RKO (cell line): ENCODE measurements around the gene LPIN2.
"Not testable (repeated sequence)": the region's sequence is repeated elsewhere in the genome, so short reads cannot be mapped to it uniquely, and the experiment has no call there.

ENCODE experiments used
- DNase-seq: peaks from one replicate; pipeline ENCODE4 v3.0.0-alpha.2; 2016; ENCODE audit warnings: low spot score

The LPIN2 gene

DNA sequence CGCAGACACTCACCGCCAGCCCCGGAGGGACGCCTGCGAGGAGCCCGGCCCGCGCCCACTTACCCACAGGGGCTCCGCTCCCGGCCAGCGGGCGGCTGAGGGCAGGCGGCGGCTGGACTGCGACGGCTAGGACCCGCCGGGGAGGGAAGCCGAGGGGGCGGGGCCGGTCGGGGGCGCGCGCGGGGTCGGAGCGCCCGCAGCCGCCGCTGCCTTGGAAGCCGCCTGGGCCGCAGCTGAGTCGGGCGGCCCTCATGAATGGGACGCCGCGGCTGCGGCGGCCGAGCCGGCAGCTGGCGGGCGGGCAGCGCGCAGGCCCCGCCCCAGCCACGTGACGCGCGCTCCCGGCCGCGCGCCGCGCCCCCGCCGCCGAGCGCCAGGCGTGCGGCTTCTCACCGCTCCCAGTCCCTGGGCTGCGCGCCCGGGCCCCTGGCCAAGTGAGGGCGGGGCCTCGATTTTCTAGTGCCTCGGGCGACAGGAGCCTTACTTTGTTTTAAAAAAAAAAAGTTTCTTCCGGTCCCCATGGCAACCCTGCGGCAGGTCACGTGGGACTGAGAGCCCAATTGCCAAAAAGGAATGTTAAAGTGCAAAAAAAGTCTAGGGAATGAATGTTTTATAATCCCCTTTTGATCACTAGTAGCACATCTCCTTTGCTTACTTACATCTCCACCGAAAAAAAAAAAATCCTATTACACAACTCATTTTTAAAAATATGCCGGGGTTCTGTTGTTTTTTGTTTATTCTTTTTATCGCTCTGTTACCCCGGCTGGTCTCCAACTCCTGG lies at the start of gene LPIN2:
Gene LPIN2 (minus strand): TSS at position 121 of the 781 bp plus-strand sequence. CDS start 52,304 bp downstream, outside the sequence.
- DNase-seq, result peak; percentile 95

DNA sequence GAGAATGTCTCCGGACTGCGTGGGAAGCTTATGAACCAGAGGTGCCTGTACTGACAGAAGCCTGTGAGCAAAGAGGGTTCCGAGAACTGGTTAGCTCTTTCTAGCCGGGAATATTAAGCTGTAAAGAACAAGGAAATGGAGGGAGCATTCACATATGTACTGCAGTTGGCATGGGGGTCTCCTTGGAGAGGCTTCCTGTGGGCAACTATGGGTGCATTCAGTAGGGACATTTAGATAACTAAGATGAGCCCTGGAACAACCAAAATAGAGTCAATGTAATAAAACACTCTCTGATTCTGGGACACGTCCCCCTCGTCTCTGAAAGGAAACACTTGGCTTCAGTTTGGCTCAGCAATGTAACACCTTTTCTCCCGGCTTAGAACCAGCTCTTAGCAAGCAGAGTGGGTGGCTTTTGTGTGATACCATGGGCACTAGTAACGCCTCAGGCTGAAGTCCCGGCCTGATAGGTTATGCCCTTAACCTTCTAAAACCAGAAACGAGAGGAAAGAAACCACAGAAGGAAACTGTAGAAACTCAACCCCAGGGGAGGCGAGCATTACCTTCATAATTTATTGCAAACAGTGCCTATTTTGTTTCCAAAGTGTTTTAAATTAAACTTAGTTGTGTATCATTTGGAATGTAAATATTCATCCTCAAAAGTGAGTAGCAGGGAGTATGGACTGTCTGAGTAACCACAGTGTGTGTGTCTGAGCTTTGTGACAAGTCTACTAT lies 48.8 kb upstream of the LPIN2 start:
- no peak for DNase-seq

DNA sequence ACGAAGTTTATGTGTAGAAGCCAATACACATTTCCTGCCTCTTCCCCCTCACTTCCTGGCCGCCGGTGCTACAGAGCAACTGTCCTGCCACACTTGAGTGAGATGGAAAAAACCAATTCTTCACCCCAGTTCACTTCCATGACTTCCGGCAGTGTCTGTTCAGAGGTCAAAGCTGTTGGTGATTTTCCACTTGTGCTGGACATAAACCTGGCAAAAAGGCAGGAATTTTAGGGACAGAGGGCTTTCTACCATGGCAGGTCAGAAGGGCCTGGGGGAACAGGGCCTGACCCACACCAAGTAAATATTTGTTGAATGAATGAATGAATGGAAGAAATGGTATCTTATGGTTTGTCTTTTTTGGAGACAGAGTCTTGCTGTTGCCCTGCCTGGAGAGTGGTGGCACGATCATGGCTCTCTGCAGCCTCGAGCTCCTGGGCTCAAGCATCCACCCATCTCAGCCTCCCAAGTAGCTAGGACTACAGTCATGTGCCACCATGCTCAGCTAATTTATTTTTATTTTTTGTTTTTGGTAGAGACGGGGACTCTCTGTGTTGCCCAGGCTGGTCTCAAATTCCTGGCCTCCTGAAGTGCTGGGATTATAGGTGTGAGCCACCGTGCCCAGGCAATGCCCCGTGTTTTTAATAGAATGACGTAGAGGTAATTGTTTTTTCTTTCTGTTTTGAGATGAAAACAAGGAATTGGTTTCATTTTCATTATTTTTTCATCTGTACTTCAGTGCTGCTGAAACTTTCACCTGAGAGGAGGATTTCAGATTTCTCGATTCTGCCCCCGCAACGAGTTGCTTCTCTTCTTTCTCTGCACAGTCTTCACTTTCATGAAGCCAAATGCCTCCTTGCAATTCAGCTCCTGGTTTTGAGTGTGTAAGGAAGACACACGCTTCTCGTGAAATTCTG lies 48.0 kb upstream of the LPIN2 start:
- no peak for DNase-seq

- no peak for DNase-seq
These were observed 46.3 kb upstream of the LPIN2 start for GRCh38 chr18:3059272-3059671.

GRCh38 chr18:3058328-3059191 lies 45.6 kb upstream of the LPIN2 start:
- DNase-seq, result no peak

DNA sequence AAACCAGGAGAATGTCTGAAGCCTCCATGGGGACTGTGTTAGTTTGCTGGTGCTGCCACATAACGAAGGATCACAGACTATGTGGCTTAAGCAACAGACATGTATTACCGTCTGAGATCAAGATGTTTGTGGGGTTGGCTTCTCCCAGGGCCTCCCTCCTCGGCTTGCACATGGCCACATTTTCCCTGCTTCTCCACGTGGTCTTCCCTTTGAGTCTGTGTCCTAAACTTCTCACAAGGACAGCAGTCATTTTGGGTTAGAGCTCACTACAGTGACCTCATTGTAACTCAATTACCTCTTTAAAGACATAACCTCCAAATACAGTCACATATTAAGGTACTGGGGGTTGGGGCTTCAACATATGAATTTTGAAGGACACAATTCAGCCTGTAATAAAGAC lies 44.6 kb upstream of the LPIN2 start:
- no peak for DNase-seq

DNA sequence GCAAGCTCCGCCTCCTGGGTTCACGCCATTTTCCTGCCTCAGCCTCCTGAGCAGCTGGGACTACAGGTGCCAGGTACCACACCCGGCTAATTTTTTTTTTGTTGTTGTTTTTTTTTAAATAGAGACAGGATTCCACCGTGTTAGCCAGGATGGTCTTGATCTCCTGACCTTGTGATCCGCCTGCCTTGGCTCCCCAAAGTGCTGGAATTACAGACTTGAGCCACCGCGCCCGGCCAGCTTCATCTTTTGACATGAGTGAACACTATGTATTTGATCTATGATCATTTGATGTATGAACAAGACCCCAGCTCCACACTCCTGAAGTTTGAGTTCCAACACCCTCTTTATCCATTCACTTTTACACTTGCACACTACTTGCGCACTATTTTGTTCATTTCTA lies 43.4 kb upstream of the LPIN2 start:
- no peak for DNase-seq

DNA sequence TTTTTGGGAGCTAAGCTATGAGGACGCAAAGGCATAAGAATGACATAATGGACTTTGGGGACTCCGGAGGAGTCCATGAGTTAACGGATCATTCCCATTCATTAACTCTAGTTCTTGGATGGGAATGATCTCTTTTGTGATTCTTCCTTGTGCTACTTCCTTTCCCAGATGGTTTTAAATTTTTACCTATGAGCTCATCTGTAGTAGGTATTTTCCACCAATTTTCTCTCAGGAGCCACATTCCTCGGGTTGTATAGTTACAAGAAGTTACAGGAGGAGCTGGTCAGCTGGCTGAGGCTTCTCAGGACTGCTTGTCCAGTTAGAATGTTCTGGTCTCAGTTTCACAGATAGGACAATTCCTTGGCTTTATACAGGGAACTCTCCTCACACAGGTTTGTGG lies 42.9 kb upstream of the LPIN2 start:
- DNase-seq, result no peak

DNA sequence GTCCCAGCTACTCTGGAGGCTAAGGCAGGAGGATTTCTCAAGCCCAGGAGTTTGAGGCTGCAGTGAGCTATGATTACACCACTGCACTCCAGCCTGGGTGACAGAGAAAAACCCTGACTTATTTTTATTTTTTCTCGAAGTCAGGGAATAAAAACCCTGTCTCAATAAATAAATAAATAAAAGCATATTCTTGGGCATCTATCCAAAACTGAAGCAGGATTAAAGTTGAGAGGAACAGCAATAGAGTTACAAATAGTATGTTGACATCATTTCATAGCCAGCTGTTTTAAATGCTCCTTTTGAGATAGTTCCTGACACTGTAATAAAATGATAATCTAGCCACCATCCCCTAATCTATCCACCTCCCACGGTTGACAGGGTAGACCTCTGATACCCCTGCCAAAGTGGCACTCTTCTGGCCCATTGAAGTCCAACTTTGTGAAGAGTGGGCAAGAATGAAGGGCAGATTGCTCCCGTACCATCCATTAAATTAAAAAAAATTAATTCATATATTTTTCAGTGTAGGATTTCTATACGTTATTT lies 42.3 kb upstream of the LPIN2 start:
- DNase-seq, result no peak

DNA sequence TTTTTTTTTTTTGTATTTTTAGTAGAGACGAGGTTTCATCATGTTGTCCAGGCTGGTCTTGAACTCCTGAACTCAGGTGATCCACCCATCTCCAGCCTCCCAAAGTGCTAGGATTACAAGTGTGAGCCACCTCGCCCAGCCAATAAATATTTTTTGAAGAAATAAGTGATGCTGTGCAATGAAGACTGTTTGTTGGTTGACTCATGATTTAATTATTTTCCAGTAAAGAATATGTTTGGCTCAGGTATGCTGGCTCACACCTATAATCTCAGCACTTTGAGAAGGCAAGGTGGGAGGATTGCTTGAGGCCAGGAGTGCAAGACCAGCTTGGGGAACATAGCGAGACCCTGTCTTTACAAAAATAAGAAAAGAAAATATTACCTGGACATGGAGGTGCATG lies 41.8 kb upstream of the LPIN2 start:
- DNase-seq, result no peak

DNA sequence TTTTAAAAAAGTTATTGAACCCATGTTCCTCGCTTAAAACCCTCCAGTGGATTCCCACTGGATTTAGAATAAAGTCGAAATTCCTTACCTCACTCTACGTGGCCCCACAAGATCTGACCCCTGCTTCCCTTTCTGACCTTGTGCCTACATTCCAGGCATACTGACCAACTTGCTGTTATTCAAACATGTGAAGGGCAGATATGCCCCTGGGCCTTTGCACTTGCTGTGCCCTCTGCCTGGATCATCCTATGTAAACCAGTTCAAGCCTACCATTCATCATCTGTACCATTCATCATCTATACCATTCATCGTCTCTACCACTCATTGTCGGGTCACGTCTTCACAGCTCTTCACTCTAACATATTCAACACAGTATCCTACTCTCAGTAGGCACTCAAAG lies 41.3 kb upstream of the LPIN2 start:
- no peak for DNase-seq

GRCh38 chr18:3053081-3053480 lies 40.1 kb upstream of the LPIN2 start:
- no peak for DNase-seq

DNA sequence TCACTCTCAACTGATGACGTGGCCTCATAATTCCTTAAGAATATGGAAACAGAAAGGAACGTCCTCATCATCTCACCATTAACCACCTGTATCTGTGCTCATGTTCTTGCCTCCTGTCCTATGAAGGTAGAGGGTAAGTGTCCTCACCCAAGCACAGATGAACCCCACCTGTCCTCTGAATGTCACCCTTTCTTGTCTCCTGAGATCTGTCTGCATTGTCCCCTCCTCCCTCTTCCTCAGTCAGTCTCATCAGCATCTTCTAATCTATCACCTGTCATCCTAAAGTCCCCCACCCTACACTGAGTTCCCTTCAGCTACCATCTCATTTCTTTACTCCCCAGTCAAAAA lies 39.4 kb upstream of the LPIN2 start:
- no peak for DNase-seq

GRCh38 chr18:3051718-3052410 lies 38.9 kb upstream of the LPIN2 start:
- DNase-seq, result peak; percentile 11

DNA sequence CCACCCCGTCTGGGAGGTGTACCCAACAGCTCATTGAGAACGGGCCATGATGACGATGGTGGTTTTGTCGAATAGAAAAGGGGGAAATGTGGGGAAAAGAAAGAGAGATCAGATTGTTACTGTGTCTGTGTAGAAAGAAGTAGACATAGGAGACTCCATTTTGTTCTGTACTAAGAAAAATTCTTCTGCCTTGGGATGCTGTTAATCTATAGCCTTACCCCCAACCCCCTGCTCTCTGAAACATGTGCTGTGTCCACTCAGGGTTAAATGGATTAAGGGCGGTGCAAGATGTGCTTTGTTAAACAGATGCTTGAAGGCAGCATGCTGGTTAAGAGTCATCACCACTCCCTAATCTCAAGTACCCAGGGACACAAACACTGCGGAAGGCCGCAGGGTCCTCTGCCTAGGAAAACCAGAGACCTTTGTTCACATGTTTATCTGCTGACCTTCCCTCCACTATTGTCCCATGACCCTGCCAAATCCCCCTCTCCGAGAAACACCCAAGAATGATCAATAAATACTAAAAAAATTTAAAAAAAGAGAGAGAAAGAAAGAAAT lies 37.0 kb upstream of the LPIN2 start:
- DNase-seq, result not testable (repeated sequence)

- DNase-seq, result no peak
These were observed 35.9 kb upstream of the LPIN2 start for GRCh38 chr18:3048820-3049349.

- DNase-seq, result no peak
These were observed 35.2 kb upstream of the LPIN2 start for GRCh38 chr18:3048121-3048520.

DNA sequence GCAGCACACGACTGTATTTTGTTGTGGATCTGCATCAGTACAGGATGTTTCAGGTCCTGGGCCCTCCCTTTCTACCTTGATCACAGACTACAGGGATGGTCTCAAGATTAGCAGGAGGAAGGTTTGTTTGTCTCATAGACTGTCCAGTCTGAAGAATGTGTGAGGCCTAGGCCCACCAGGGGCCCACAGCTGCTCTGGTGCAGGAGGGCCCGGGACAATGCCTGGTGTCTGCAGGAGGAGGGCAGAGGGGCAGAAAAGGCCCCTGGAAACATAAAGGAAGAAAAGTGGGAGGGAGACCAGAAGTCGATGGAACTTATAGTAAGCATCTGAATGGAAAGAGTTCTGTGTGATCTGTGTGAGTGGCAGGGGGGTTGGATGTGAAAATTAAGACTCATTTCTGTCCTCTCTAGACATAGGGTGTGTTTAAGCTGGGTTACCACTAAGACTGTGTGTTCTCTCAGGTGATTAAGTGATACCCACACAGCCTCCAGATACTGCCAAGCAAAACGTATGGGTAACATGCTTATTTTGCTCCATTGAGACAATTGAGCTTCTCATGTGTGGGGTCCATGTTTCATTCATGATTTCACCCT lies 33.4 kb upstream of the LPIN2 start:
- no peak for DNase-seq

DNA sequence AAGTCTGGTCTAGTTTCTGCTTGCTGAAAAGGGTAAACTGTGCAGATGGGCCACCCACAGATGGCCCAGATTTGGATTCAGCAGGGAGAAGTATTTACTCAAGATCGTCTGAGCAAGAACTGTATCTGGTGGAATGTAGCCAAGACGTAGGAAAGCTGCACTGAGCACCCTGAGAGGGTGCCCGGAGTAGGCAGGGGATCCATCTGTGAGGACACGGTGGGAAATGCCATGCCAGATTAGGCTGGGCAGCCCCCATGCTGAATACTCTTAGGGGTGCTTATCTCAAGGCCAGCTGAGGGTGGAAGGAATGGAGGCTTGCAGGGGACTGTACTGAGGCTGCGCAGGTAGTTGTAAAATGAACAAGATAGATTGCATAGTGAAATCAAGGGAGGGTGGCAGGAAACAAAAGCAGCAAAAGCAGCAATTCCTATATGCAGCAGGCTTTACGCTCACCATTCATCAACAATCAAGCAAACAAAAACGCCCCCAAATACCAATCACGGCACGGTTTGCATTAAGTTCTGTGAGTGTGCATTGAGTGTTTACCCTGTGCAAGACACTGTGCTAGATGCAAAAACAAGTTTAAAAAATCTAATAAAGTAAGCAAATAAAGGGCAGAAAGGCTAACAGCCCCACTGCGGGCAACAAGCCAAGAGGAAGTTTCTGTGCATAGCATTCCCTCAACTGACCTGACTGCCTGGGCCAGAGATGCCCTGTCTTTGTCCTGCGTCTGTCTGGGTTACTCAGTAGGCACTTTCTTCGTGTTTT lies 32.2 kb upstream of the LPIN2 start:
- DNase-seq, result no peak
